CD4-positive, alpha-beta memory T cell (primary cell): ENCODE data around the gene GAMT. TPM values are rescaled to one million over a fixed set of nuclear protein-coding genes. Genes with fewer than 3 reads are reported as not detected.

Source experiments
- CTCF ChIA-PET: fragments of 350-600 bp; sonication (Branson Sonifier 250); formaldehyde crosslinking; loops from one replicate; lab custom pipeline; 2021; ENCODE audit warnings: inconsistent platforms; ENCODE audit not compliant: partially characterized antibody; lab: Charles Lee
- POLR2A ChIA-PET: fragments of 350-600 bp; sonication (Branson Sonifier 250); formaldehyde crosslinking; loops from one replicate; lab custom pipeline; 2021; ENCODE audit not compliant: partially characterized antibody; lab: Charles Lee
- DNase-seq, 5 donors: peaks; one replicate each; pipeline versions ENCODE4 v3.0.0 to v3.0.0-alpha.2; 2020 to 2022; ENCODE audit warnings: mixed read lengths in 1 of 5
- H3K27ac ChIP-seq: one replicate; pipeline ENCODE4 v1.7.0; 2013; ENCODE audit warnings: low read depth, low read length
- H3K27me3 ChIP-seq: 2 replicates; pipeline ENCODE4 v1.7.0; 2013; ENCODE audit warnings: mild to moderate bottlenecking, low read length, moderate library complexity; ENCODE audit not compliant: insufficient read depth
- H3K36me3 ChIP-seq: 2 replicates; pipeline ENCODE4 v1.7.0; 2013; ENCODE audit warnings: mild to moderate bottlenecking, low read length, moderate library complexity; ENCODE audit not compliant: insufficient read depth
- H3K4me1 ChIP-seq: 2 replicates; pipeline ENCODE4 v1.7.0; 2013; ENCODE audit warnings: mild to moderate bottlenecking, low read length, moderate library complexity; ENCODE audit not compliant: insufficient read depth
- H3K4me3 ChIP-seq, 2 donors: one replicate each; pipeline ENCODE4 v1.7.0; 2013; ENCODE audit warnings: low read length in 2 of 2, mild to moderate bottlenecking in 1 of 2
- H3K9me3 ChIP-seq, 2 donors: one replicate each; pipeline ENCODE4 v1.7.0; 2013; ENCODE audit warnings: low read length in 2 of 2, control low read depth in 1 of 2; ENCODE audit not compliant: control insufficient read depth in 1 of 2
- H3K27ac Mint-ChIP-seq, 7 donors: one replicate each; pipeline ENCODE4 v1.8.0; 2020 to 2021; ENCODE audit warnings: mixed read lengths in 7 of 7, mild to moderate bottlenecking in 6 of 7, inconsistent platforms in 3 of 7, moderate library complexity in 3 of 7
- H3K27me3 Mint-ChIP-seq, 2 donors: one replicate each; pipeline ENCODE4 v1.8.0; 2020 to 2021; ENCODE audit warnings: mixed read lengths in 2 of 2
- H3K36me3 Mint-ChIP-seq, 2 donors: one replicate each; pipeline ENCODE4 v1.8.0; 2020 to 2021; ENCODE audit warnings: mixed read lengths in 2 of 2, inconsistent platforms in 1 of 2, mild to moderate bottlenecking in 1 of 2
- H3K4me1 Mint-ChIP-seq, 4 donors: one replicate each; pipeline ENCODE4 v1.8.0; 2020 to 2021; ENCODE audit warnings: mixed read lengths in 4 of 4, mild to moderate bottlenecking in 1 of 4
- H3K4me3 Mint-ChIP-seq, 8 donors: one replicate each; pipeline ENCODE4 v1.8.0; 2020 to 2021; ENCODE audit warnings: mixed read lengths in 8 of 8, mild to moderate bottlenecking in 7 of 8, moderate library complexity in 6 of 8, inconsistent platforms in 3 of 8
- H3K9me3 Mint-ChIP-seq, 8 donors: one replicate each; pipeline ENCODE4 v1.8.0; 2020 to 2021; ENCODE audit warnings: mixed read lengths in 8 of 8, mild to moderate bottlenecking in 5 of 8, inconsistent platforms in 3 of 8, moderate library complexity in 1 of 8
- intact Hi-C: fragments of 100-400 bp; cut with micrococcal nuclease; formaldehyde crosslinking; loops from one replicate; pipeline ENCODE4 v1.15.1; 2023
- polyA plus RNA-seq, 2 donors: library from polyadenylated mRNA; unstranded; fragments of 300-500 nt; fragmentation: Illumina TruSeq; gene quantifications; one replicate each; pipeline ENCODE4 v1.2.3, GENCODE V29; 2021
- total RNA-seq, 2 experiments: library from RNA; stranded (reverse); gene quantifications; one replicate each; pipeline ENCODE4 v1.2.3, GENCODE V29; 2021

Gene GAMT
- total and polyA plus RNA-seq, 4 experiments from 2014 or later: 15.9 to 20.3 (median 17.8) TPM

DNA sequence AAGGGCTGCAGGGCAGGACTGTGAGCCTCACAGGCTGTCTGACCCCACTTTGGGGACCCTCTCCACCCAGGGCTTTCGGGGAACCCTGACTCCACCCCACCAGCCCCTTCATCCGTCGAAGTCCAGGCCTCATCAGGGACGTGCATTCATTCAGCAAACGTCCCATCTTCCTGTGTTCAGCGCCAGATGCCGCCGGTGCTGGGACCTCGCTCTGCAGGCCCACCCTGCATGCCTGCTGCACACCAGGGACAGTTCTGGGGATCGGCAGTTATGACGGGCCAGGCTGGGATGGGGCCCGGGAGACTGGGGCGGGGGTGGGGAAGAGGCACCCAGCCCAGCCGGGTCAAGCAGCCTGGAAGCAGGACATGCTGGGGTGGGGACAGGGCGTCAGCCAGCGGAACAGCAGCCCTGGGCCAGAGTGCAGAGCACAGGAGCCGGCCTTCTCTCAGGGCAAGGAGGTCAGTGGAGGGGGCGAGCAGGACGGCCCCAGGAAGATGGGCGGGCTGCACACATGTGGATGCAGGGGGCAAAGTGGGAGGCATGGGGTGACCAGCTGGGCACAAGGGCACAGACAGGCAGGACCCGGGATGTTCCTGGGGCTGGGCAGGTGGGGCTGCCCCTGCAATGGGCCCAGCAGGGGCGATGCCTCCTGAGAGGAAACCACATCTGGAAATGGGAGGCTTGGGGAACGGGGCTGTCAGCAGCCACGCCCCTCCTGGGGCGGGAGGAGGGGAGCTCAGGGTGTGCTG, 5.1 kb downstream of the GAMT start:
- no peak overlapping the region for H3K4me3 Mint-ChIP-seq
- no peak for DNase-seq
- Histone ChIP-seq H3K4me3 (no peak overlapping the region), H3K27ac (no peak overlapping the region), H3K36me3 (peaks cover 2% of the 10 kb centered on the region), H3K4me1 (peaks cover 16% of the 10 kb centered on the region), H3K27me3 (no peaks in the 10 kb centered on the region), H3K9me3 (no peaks in the 10 kb centered on the region)
- H3K9me3 Mint-ChIP-seq: no peaks in the 10 kb centered on the region
- no peak overlapping the region for H3K27ac Mint-ChIP-seq
- peaks cover 6 to 9% of the 10 kb centered on the region in 2 donors for H3K36me3 Mint-ChIP-seq
- no peaks in the 10 kb centered on the region for H3K27me3 Mint-ChIP-seq
- peaks cover 0 to 9% (median 1%) of the 10 kb centered on the region in 4 donors for H3K4me1 Mint-ChIP-seq
- POLR2A ChIA-PET: no interaction called here
- CTCF ChIA-PET: no interaction called here
- intact Hi-C loops: no loop called here

DNA sequence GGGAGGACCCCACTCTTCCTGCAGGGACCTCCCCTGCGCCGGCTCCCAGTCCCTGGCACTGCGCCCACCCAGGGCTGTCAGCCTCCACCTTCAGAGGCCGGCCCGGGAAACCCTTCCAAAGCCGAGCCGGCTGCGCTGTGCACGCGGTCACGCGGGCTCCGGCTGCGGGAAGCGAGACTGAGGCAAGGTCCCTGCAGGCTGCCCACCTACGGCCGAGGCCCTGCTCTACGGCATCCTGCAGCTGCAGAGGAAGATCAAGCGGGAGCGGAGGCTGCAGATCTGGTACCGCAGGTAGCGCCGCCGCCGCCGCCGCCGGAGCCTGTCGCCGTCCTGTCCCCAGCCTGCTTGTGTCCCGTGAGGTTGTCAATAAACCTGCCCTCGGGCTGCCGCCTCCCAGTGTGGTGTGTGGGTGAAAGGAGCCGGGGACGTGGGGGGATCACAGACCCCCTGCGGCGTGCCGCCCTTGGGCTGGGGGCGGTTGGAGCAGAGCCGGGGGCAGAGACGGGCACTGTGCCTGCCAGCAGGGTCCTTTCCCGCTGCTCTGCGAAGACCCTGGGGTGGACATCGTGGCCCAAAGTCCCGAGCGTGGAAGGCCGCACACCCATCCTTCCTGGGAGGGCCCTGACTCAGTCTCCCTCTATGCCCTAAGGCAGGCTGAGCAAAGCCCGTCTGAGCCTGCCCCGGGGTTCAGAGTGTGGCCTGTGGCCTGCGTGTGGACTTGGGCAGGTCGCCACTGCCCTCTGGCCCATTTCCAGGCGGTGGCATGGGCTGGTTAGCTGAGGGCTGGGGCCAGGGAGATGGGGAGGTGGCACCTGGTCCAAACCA, 5.9 kb downstream of the GAMT start:
- ChIA-PET CTCF (no interaction called here), POLR2A (interaction anchor here (1.4 kb wide), 1 partner anchor 12 kb away, joined by 3 read pairs; no protein-coding TSS in a partner anchor)
- Histone ChIP-seq H3K4me3 (no peak overlapping the region), H3K27ac (no peak overlapping the region), H3K4me1 (peaks cover 11% of the 10 kb centered on the region), H3K9me3 (no peaks in the 10 kb centered on the region), H3K36me3 (peaks cover 4% of the 10 kb centered on the region), H3K27me3 (no peaks in the 10 kb centered on the region)
- Mint-ChIP-seq H3K36me3 (peaks cover 8 to 11% of the 10 kb centered on the region in 2 donors), H3K4me3 (no peak overlapping the region), H3K4me1 (peaks cover 0 to 9% (median 1%) of the 10 kb centered on the region in 4 donors), H3K27ac (no peak overlapping the region), H3K27me3 (no peaks in the 10 kb centered on the region), H3K9me3 (no peaks in the 10 kb centered on the region)
- intact Hi-C loops: no loop called here
- DNase-seq: no peak

DNA sequence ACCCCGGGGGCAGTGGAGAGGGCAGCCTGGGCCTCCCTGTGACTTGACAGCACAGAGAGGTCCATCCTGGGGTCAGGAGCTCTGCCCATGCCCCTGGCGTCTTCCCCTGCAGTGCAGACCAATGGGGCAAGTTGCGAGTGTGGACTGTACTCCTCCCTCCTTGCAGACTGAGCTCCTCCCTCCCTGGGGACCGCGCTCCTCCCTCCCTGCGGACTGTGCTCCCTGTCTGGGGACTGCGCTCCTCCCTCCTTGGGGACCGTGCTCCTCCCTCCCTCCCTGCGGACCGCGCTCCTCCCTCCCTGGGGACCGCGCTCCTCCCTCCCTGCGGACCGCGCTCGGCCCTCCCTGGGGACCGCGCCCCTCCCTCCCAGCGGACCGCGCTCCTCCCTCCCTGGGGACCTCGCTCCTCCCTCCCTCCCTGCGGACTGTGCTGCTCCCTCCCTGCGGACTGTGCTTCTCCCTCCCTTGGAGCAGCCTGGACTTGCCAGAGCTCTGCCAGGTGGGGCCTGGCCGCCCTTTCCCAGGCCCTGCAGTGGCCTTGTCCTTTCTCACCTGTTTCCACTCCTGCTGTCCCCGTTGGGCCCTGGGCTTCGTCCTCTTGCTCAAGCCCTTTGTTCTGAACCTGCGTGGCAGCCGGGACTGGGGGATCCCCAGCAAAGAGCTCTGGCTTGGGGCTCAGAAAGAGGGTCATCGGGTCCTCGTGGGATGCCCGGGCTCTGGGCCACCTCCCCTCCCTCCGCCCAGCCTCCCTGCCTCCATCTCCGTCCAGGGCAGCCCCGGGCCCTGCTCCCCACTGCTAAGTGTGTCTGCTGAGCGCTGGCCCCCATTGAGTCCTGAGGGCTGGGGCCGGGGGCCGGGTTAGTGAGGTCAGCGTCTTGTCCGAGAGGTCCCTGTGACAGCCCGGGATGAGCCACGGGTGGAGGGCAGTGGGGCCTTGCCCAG, 6.8 kb downstream of the GAMT start:
- ChIA-PET CTCF (no interaction called here), POLR2A (interaction anchor here (1.4 kb wide), 1 partner anchor 11 kb away, joined by 3 read pairs; no protein-coding TSS in a partner anchor)
- no peaks in the 10 kb centered on the region for H3K9me3 Mint-ChIP-seq
- peaks cover 0 to 9% (median under 1%) of the 10 kb centered on the region in 4 donors for H3K4me1 Mint-ChIP-seq
- H3K27ac ChIP-seq: no peak overlapping the region
- intact Hi-C loops: no loop called here
- H3K36me3 ChIP-seq: peaks cover 5% of the 10 kb centered on the region
- no peak overlapping the region for H3K4me3 ChIP-seq
- DNase-seq: no peak
- no peaks in the 10 kb centered on the region for H3K27me3 Mint-ChIP-seq
- no peaks in the 10 kb centered on the region for H3K27me3 ChIP-seq
- H3K36me3 Mint-ChIP-seq: peaks cover 9 to 17% of the 10 kb centered on the region in 2 donors
- H3K4me1 ChIP-seq: peaks cover 8% of the 10 kb centered on the region
- no peak overlapping the region for H3K27ac Mint-ChIP-seq
- H3K4me3 Mint-ChIP-seq: no peak overlapping the region
- H3K9me3 ChIP-seq: no peaks in the 10 kb centered on the region

DNA sequence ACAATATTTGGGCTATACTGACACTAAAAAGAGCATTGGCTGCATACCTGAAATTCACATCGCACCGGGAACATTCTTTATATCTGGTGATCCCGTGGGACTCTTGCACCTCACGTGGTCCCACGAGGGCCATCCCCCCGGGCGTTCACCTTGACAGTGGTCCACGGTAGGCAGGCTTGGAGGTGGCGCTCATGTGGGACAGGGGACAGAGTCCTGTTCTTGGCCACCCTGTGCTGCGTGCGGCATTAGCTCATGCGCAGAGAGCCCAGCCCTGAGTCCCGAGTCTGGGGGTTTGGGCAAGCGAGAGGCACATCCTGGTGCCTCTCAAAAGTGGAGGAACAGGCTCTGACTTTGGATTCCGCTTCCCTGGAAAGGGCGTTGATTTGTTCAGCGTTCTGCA, 7.5 kb downstream of the GAMT start:
- intact Hi-C loops: no loop called here
- peaks cover 8% of the 10 kb centered on the region for H3K4me1 ChIP-seq
- H3K27me3 Mint-ChIP-seq: no peaks in the 10 kb centered on the region
- no peak for DNase-seq
- peaks cover 11% of the 10 kb centered on the region for H3K36me3 ChIP-seq
- H3K9me3 Mint-ChIP-seq: no peaks in the 10 kb centered on the region
- peaks cover 0 to 14% (median 3%) of the 10 kb centered on the region in 4 donors for H3K4me1 Mint-ChIP-seq
- peaks cover 16 to 24% of the 10 kb centered on the region in 2 donors for H3K36me3 Mint-ChIP-seq
- H3K4me3 Mint-ChIP-seq: no peak overlapping the region
- H3K27ac Mint-ChIP-seq: no peak overlapping the region
- no peak overlapping the region for H3K4me3 ChIP-seq
- CTCF ChIA-PET: no interaction called here
- H3K27ac ChIP-seq: no peak overlapping the region
- POLR2A ChIA-PET: interaction anchor here (1.4 kb wide), 1 partner anchor 11 kb away, joined by 3 read pairs; no protein-coding TSS in a partner anchor
- no peaks in the 10 kb centered on the region for H3K9me3 ChIP-seq
- H3K27me3 ChIP-seq: no peaks in the 10 kb centered on the region

DNA sequence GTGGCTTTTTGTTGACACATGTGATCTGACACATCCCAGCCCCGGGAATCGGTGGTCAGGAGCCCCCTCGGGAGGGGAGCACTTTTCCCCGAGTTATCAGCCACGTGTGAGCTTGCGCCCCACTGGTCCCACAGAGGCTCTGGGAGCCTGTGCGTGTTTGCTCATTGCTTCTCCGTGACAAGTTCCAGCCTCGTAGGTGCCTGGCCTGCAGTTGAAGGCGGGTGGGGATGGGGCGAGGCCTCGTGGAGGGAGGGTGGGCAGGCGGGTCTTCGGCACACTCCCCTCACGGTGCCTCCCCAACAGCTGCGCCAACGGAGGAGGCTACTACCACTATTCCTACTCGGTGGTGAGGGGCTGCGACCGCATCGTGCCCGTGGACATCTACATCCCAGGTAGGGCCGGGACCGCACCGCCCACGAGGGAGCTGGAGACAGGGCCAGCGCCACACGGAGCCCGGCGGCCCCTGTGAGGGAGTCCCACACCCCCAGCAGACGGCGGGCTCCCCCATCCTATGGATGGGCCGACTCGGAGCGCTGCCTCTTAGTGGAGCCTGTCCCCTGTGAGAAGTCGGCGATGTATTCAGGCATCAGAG, 8.3 kb downstream of the GAMT start:
- no peaks in the 10 kb centered on the region for H3K27me3 Mint-ChIP-seq
- CTCF ChIA-PET: no interaction called here
- Histone ChIP-seq H3K4me3 (no peak overlapping the region), H3K9me3 (no peaks in the 10 kb centered on the region), H3K4me1 (peaks cover 8% of the 10 kb centered on the region), H3K36me3 (peaks cover 15% of the 10 kb centered on the region), H3K27ac (no peak overlapping the region), H3K27me3 (no peaks in the 10 kb centered on the region)
- no peak overlapping the region for H3K4me3 Mint-ChIP-seq
- no peaks in the 10 kb centered on the region for H3K9me3 Mint-ChIP-seq
- intact Hi-C loops: no loop called here
- peaks cover 0 to 15% (median 3%) of the 10 kb centered on the region in 4 donors for H3K4me1 Mint-ChIP-seq
- no peak for DNase-seq
- H3K36me3 Mint-ChIP-seq: peaks cover 17 to 27% of the 10 kb centered on the region in 2 donors
- POLR2A ChIA-PET: no interaction called here
- no peak overlapping the region for H3K27ac Mint-ChIP-seq

DNA sequence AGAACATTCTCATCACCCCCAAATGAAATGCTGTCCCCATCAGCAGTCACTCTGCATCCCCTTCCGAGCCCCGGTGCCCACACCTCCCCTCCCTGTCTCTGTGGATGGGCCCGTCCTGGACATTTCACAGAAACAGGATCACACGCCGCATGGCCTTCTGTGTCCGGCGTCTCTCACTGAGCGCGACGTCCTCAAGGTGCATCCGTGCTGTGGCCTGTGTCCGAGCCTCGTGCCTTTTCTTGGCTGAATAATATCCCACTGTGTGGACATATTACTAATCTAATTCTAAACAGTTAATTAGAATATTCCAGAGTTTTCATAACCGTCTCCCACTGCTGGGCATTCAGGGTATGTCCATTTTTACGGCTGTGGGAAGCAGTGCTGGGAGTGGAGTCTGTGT, 8.9 kb downstream of the GAMT start:
- no peak overlapping the region for H3K27ac ChIP-seq
- no peaks in the 10 kb centered on the region for H3K27me3 ChIP-seq
- DNase-seq: no peak
- Mint-ChIP-seq H3K36me3 (peaks cover 17 to 27% of the 10 kb centered on the region in 2 donors), H3K27ac (peak overlapping the region in 1 of 7 donors; percentile 35), H3K9me3 (no peaks in the 10 kb centered on the region), H3K27me3 (no peaks in the 10 kb centered on the region), H3K4me3 (no peak overlapping the region), H3K4me1 (peaks cover 0 to 15% (median 3%) of the 10 kb centered on the region in 4 donors)
- no peak overlapping the region for H3K4me3 ChIP-seq
- POLR2A ChIA-PET: no interaction called here
- CTCF ChIA-PET: no interaction called here
- peaks cover 8% of the 10 kb centered on the region for H3K4me1 ChIP-seq
- H3K36me3 ChIP-seq: peaks cover 15% of the 10 kb centered on the region
- no peaks in the 10 kb centered on the region for H3K9me3 ChIP-seq
- intact Hi-C loops: no loop called here
